HepG2 (cell line): Measurements from ENCODE around the gene ACTR1B. TPM values are rescaled to one million over a fixed set of nuclear protein-coding genes. Genes with fewer than 3 reads are reported as not detected.
A peak's percentile ranks its signal among the peaks of the same experiment; 100 is the strongest.

Experiments used
- CENPX ChIP-seq: sonication (generic); formaldehyde crosslinking; IDR thresholded peaks from 2 replicates; pipeline ENCODE4 v1.9.0; 2021; ENCODE audit warnings: mild to moderate bottlenecking, missing genetic modification reagents, moderate library complexity
- ELF3 ChIP-seq: IDR thresholded peaks from 2 replicates; pipeline ENCODE4 v1.6.1; 2016; ENCODE audit warnings: missing genetic modification reagents, missing compliant biosample characterization
- MEIS1 ChIP-seq: sonication (generic); formaldehyde crosslinking; IDR thresholded peaks from 2 replicates; pipeline ENCODE4 v1.9.0; 2021; ENCODE audit warnings: mild to moderate bottlenecking, missing genetic modification reagents, moderate library complexity, borderline replicate concordance
- MTF2 ChIP-seq: sonication (generic); formaldehyde crosslinking; IDR thresholded peaks from 2 replicates; pipeline ENCODE4 v1.5.0; 2020; ENCODE audit warnings: missing genetic modification reagents, borderline replicate concordance
- NFKBIZ ChIP-seq: IDR thresholded peaks from 2 replicates; pipeline ENCODE4 v1.6.1; 2018; ENCODE audit warnings: missing genetic modification reagents, missing compliant biosample characterization
- NR1H2 ChIP-seq: sonication (generic); formaldehyde crosslinking; IDR thresholded peaks from 2 replicates; pipeline ENCODE4 v1.8.1; 2022; ENCODE audit warnings: low read depth, missing genetic modification reagents, borderline replicate concordance
- NR3C1 ChIP-seq: sonication (generic); formaldehyde crosslinking; IDR thresholded peaks from 2 replicates; pipeline ENCODE4 v1.4.0; 2020; ENCODE audit warnings: missing genetic modification reagents
- PITX1 ChIP-seq: sonication (generic); formaldehyde crosslinking; IDR thresholded peaks from 2 replicates; pipeline ENCODE4 v1.5.1; 2020; ENCODE audit warnings: mild to moderate bottlenecking, missing genetic modification reagents
- SATB2 ChIP-seq: sonication (generic); formaldehyde crosslinking; IDR thresholded peaks from 2 replicates; pipeline ENCODE4 v1.5.0; 2020; ENCODE audit warnings: missing genetic modification reagents
- ZFP41 ChIP-seq: sonication (generic); formaldehyde crosslinking; IDR thresholded peaks from 2 replicates; pipeline ENCODE4 v1.4.0; 2020; ENCODE audit warnings: mild to moderate bottlenecking, missing genetic modification reagents, borderline replicate concordance
- ZFX ChIP-seq: sonication (generic); formaldehyde crosslinking; IDR thresholded peaks from 2 replicates; pipeline ENCODE4 v1.4.0; 2020; ENCODE audit warnings: mild to moderate bottlenecking, low read depth, missing genetic modification reagents, moderate library complexity
- ZNF274 ChIP-seq: sonication (generic); formaldehyde crosslinking; IDR thresholded peaks from 2 replicates; pipeline ENCODE4 v1.5.1; 2020; ENCODE audit warnings: mild to moderate bottlenecking, missing genetic modification reagents
- ZNF441 ChIP-seq: sonication (generic); formaldehyde crosslinking; IDR thresholded peaks from 2 replicates; pipeline ENCODE4 v1.7.0; 2021; ENCODE audit warnings: missing genetic modification reagents, borderline replicate concordance
- ZNF549 ChIP-seq: sonication (generic); formaldehyde crosslinking; IDR thresholded peaks from 2 replicates; pipeline ENCODE4 v1.5.0; 2020; ENCODE audit warnings: missing genetic modification reagents
- ZNF552 ChIP-seq: sonication (generic); formaldehyde crosslinking; IDR thresholded peaks from 2 replicates; pipeline ENCODE4 v1.9.0; 2022; ENCODE audit warnings: missing genetic modification reagents, mild to moderate bottlenecking, borderline replicate concordance
- ZNF598 ChIP-seq: sonication (generic); formaldehyde crosslinking; IDR thresholded peaks from 2 replicates; pipeline ENCODE4 v1.5.1; 2020; ENCODE audit warnings: mild to moderate bottlenecking, missing genetic modification reagents, borderline replicate concordance
- ZNF850 ChIP-seq: sonication (generic); formaldehyde crosslinking; conservative IDR thresholded peaks from 2 replicates; pipeline ENCODE4 v1.9.0; 2021; ENCODE audit warnings: mild to moderate bottlenecking, missing genetic modification reagents
- ZSCAN12 ChIP-seq: sonication (generic); formaldehyde crosslinking; IDR thresholded peaks from 2 replicates; pipeline ENCODE4 v1.9.0; 2021; ENCODE audit warnings: mild to moderate bottlenecking, missing genetic modification reagents
- polyA plus RNA-seq, 8 experiments: library from polyadenylated mRNA; depleted of rRNA in 3 of 8; stranded (reverse) in 7 of 8; unstranded in 1 of 8; fragments of >200 nt; fragmentation: Illumina TruSeq in 4 of 8; extraction: Trizol in 4 of 8; gene quantifications; 2 replicates each; pipeline versions ENCODE4 v1.2.1 to v1.2.3, GENCODE V29; 2011 to 2016; ENCODE audit warnings: low read depth in 4 of 8, missing spikeins in 1 of 8, mixed read lengths in 1 of 8; ENCODE audit not compliant: insufficient read depth in 1 of 8
- total RNA-seq, 5 experiments: library from RNA; depleted of rRNA; stranded (reverse); fragments of >200 nt; fragmentation: Illumina TruSeq; extraction: Trizol; gene quantifications; 2 replicates each; pipeline ENCODE4 v1.2.3, GENCODE V29; 2016; ENCODE audit warnings: low read depth in 1 of 5
- TF ChIP-seq, protein P1 (sequence below): sonication (generic); formaldehyde crosslinking; IDR thresholded peaks from 2 replicates; pipeline ENCODE4 v1.4.0; 2020; ENCODE audit warnings: missing genetic modification reagents
- TF ChIP-seq, protein P2 (sequence below): IDR thresholded peaks from 2 replicates; pipeline ENCODE4 v1.6.1; 2016; ENCODE audit warnings: mild to moderate bottlenecking
- TF ChIP-seq, protein P3 (sequence below): IDR thresholded peaks from 2 replicates; pipeline ENCODE4 v1.6.1; 2016; ENCODE audit warnings: missing compliant biosample characterization, missing genetic modification reagents, borderline replicate concordance
- TF ChIP-seq, protein P4 (sequence below): sonication (generic); formaldehyde crosslinking; IDR thresholded peaks from 2 replicates; pipeline ENCODE4 v1.4.0; 2020; ENCODE audit warnings: missing genetic modification reagents, borderline replicate concordance

ACTR1B gene
- total and polyA plus RNA-seq, 2 of the 13 experiments (the other 11 are each of a cell fraction or from before 2014, with no cell fraction given) = 61.7 to 76.7 TPM

DNA sequence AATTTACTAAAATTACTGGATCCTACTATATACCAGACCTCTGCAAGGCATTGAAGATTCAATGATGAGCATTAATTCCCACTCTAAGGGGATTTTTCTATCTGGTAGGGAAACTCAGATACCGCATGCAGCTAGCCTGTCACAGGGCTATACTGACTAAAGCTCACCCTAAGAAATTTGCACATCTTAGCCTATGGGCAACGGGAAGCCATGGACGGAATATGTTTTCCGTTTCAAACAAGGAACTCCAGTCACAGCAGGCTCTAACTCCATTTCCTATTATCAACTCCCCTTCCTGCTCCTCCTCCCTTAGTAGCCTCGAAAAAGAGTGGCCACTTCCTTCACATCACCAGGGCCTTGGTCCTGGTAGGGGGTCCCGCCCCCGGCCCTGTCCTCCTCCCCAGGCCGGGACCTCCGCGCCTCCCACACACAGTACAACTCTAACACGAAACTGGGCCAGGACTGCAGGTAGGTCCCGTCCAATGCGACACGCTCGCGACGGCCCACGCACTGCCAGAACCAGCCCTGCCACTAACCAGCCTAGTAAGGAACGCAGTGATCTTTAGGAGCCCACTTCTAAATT is 18.6 kb downstream of the ACTR1B start (continued):
- TF ChIP-seq, protein P1, sequence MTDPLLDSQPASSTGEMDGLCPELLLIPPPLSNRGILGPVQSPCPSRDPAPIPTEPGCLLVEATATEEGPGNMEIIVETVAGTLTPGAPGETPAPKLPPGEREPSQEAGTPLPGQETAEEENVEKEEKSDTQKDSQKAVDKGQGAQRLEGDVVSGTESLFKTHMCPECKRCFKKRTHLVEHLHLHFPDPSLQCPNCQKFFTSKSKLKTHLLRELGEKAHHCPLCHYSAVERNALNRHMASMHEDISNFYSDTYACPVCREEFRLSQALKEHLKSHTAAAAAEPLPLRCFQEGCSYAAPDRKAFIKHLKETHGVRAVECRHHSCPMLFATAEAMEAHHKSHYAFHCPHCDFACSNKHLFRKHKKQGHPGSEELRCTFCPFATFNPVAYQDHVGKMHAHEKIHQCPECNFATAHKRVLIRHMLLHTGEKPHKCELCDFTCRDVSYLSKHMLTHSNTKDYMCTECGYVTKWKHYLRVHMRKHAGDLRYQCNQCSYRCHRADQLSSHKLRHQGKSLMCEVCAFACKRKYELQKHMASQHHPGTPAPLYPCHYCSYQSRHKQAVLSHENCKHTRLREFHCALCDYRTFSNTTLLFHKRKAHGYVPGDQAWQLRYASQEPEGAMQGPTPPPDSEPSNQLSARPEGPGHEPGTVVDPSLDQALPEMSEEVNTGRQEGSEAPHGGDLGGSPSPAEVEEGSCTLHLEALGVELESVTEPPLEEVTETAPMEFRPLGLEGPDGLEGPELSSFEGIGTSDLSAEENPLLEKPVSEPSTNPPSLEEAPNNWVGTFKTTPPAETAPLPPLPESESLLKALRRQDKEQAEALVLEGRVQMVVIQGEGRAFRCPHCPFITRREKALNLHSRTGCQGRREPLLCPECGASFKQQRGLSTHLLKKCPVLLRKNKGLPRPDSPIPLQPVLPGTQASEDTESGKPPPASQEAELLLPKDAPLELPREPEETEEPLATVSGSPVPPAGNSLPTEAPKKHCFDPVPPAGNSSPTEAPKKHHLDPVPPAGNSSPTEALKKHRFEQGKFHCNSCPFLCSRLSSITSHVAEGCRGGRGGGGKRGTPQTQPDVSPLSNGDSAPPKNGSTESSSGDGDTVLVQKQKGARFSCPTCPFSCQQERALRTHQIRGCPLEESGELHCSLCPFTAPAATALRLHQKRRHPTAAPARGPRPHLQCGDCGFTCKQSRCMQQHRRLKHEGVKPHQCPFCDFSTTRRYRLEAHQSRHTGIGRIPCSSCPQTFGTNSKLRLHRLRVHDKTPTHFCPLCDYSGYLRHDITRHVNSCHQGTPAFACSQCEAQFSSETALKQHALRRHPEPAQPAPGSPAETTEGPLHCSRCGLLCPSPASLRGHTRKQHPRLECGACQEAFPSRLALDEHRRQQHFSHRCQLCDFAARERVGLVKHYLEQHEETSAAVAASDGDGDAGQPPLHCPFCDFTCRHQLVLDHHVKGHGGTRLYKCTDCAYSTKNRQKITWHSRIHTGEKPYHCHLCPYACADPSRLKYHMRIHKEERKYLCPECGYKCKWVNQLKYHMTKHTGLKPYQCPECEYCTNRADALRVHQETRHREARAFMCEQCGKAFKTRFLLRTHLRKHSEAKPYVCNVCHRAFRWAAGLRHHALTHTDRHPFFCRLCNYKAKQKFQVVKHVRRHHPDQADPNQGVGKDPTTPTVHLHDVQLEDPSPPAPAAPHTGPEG = no peak
- no peak for TF ChIP-seq MTF2 (CRISPR knock-in tag)
- TF ChIP-seq PITX1 (CRISPR knock-in tag) = no peak; the same call in 1 of the 2 replicates
- TF ChIP-seq ZNF549 (CRISPR knock-in tag) = no peak
- TF ChIP-seq, protein P2, sequence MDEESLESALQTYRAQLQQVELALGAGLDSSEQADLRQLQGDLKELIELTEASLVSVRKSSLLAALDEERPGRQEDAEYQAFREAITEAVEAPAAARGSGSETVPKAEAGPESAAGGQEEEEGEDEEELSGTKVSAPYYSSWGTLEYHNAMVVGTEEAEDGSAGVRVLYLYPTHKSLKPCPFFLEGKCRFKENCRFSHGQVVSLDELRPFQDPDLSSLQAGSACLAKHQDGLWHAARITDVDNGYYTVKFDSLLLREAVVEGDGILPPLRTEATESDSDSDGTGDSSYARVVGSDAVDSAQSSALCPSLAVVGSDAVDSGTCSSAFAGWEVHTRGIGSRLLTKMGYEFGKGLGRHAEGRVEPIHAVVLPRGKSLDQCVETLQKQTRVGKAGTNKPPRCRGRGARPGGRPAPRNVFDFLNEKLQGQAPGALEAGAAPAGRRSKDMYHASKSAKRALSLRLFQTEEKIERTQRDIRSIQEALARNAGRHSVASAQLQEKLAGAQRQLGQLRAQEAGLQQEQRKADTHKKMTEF (CRISPR knock-in tag) = no peak
- no peak for TF ChIP-seq ZNF441
- no peak for TF ChIP-seq NR3C1 (CRISPR knock-in tag)
- TF ChIP-seq, protein P3, sequence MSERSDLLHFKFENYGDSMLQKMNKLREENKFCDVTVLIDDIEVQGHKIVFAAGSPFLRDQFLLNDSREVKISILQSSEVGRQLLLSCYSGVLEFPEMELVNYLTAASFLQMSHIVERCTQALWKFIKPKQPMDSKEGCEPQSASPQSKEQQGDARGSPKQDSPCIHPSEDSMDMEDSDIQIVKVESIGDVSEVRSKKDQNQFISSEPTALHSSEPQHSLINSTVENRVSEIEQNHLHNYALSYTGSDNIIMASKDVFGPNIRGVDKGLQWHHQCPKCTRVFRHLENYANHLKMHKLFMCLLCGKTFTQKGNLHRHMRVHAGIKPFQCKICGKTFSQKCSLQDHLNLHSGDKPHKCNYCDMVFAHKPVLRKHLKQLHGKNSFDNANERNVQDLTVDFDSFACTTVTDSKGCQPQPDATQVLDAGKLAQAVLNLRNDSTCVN (CRISPR knock-in tag) = no peak
- peak; percentile 72 for TF ChIP-seq ZNF274
- TF ChIP-seq ZNF598 = no peak
- TF ChIP-seq NR1H2 = no peak
- TF ChIP-seq SATB2 (CRISPR knock-in tag) = no peak
- no peak for TF ChIP-seq CENPX (CRISPR knock-in tag)
- TF ChIP-seq, protein P4, sequence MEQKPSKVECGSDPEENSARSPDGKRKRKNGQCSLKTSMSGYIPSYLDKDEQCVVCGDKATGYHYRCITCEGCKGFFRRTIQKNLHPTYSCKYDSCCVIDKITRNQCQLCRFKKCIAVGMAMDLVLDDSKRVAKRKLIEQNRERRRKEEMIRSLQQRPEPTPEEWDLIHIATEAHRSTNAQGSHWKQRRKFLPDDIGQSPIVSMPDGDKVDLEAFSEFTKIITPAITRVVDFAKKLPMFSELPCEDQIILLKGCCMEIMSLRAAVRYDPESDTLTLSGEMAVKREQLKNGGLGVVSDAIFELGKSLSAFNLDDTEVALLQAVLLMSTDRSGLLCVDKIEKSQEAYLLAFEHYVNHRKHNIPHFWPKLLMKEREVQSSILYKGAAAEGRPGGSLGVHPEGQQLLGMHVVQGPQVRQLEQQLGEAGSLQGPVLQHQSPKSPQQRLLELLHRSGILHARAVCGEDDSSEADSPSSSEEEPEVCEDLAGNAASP (CRISPR knock-in tag) = no peak
- no peak for TF ChIP-seq ZNF850
- TF ChIP-seq ZFP41 (CRISPR knock-in tag) = no peak; the same call in 1 of the 2 replicates
- no peak for TF ChIP-seq ZNF552 (CRISPR knock-in tag)
- TF ChIP-seq ZSCAN12 (CRISPR knock-in tag) = no peak
- TF ChIP-seq NFKBIZ (CRISPR knock-in tag) = no peak
- TF ChIP-seq ZFX (CRISPR knock-in tag) = no peak
- no peak for TF ChIP-seq MEIS1 (CRISPR knock-in tag)
- no peak for TF ChIP-seq ELF3
